NCI-H460 (cell line): ENCODE data around the gene SCGB1A1. TPM values are rescaled to one million over a fixed set of nuclear protein-coding genes. Genes with fewer than 3 reads are reported as not detected.

Experiments used
- DNase-seq: peaks from one replicate; pipeline ENCODE4 v3.0.0-alpha.2; 2016; ENCODE audit warnings: low read depth; ENCODE audit errors: extremely low read depth
- total RNA-seq: library from RNA; depleted of rRNA; stranded (reverse); fragments of >200 nt; shearing (Covaris generic); gene quantifications from 2 replicates; pipeline ENCODE4 v1.2.3, GENCODE V29; 2014

SCGB1A1 gene
- total RNA-seq, 1 experiment from 2014 or later, result not detected

- no peak for DNase-seq
Measured at GRCh38 chr11:62419314-62419929, 589 bp downstream of the SCGB1A1 start.

DNA sequence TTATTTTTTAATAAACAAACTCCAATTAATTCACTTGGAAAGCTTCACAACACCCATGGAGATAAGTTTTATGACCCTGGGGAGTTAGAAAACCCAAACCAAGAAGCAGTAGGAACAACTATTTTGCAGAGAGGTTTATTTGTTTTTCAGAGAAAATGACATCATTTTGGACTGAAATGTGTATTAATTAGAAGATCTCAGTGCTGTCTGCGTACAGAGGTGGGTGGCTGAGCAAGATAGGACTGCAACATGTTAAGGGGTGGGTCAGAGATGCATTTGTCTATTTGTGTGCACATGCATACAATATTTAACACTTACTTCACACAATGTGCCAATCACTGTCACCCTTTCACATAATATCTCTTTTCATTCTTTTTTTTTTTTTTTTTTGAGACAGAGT, 1.1 kb downstream of the SCGB1A1 start:
- DNase-seq, result no peak

- no peak for DNase-seq
Measured at GRCh38 chr11:62420882-62421281, 2.0 kb downstream of the SCGB1A1 start.

GRCh38 chr11:62421996-62422395, 3.2 kb downstream of the SCGB1A1 start:
- DNase-seq, result no peak

DNA sequence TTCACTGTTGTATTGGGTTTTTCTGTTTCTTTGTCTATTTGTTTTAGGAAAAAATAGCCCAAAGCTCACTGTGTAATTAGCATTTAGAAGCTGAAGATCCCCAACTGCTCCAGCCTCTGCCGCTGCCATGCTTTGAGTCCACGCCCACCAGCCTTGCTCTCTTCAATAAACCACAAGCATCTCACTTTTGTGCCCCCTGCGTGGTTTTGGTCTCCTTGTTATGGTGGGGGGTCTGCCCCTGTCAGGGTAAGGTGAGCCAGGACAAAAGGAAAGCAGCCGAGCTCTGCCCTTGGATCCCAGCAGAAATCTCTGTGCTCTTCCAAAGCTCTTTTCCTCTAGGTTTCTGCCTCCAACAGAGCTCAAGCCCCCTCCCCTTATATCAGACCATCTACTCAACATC, 4.2 kb downstream of the SCGB1A1 start:
- DNase-seq, result no peak

- DNase-seq, result no peak
Measured at GRCh38 chr11:62427630-62428233, 8.9 kb downstream of the SCGB1A1 start.

DNA sequence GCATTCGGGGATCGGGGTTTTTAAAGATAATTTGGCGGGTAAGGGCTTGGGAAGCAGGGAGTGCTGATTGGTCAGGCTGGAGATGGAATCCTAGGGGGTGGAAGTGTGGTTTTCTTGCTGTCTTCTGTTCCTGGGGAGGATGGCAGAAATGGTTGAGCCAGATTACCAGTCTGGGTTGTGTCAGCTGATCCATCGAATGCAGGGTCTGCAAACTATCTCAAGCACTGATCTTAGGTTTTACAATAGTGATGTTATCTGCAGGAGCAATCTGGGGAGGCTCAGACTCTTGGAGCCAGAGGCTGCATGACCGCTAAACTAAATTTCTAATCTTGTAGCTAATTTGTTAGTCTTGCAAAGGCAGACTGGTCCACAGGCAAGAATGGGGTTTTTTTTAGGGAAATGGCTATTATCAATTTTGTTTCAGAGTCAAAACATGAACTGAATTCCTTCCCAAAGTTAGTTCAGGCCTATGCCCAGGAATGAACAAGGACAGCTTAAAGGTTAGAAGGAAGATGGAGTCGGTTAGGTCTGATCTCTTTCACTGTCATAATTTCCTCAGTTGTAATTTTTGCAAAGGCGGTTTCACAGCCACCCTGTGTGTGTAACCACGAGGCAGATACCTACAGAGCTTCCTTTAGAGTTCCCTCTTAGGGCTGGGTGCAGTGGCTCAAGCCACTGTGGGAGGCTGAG, 10.2 kb downstream of the SCGB1A1 start:
- DNase-seq, result no peak

DNA sequence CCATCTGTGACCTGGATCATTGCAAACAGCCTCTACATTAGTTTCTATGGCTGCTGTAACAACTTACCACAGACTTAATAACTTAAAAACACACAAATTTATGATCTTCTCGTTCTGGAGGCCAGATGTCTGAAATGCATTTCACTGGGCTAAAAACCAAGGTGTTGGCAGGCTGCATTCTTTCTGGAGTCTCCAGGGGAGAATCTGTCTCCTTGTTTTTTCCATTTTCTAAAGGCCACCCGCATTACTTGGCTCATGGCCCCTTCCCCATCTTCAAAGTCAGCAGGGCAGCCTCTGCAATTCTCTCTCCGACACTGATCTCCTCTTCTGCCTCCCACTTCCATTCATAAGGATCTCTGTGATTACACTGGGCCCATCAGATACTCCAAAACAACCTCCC, 11.6 kb downstream of the SCGB1A1 start:
- no peak for DNase-seq

DNA sequence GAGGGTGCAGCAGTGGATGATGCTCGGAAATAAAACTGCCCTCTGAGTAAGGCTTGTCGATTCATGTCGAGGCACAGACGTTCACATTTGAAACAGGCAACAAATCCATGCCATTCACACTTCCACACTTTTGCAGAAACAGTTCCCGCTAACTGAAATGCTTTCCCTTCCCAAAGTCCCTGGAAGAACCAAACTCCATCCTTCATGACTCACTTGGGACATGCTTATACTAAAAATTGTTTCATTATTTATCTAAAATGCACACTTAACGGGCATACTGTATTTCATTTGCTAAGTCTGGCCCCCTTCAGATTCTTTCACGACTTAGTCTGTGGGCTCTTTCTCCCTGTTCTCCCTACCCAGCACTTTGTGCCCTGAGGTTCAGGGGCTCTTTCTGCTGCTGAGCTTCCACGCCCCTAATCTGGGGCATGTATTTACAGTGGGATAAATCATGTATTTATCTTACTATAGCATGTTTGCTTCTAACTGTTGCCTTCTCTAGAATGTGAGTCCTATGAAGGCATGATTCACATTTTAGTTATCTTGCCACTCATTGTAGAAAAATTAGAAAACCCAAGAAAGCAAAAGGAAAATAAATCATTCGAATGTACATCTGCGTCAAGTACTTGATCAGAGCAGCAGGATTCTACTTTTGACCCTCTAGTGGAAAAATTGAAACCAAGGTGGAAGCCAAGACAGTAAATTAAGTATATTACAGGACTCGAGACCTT, 12.5 kb downstream of the SCGB1A1 start:
- DNase-seq, result no peak

- DNase-seq, result no peak
Measured at GRCh38 chr11:62432695-62433094, 13.9 kb downstream of the SCGB1A1 start.

GRCh38 chr11:62433141-62433903, 14.5 kb downstream of the SCGB1A1 start:
- no peak for DNase-seq

- DNase-seq, result no peak
Measured at GRCh38 chr11:62433904-62434276, 15.1 kb downstream of the SCGB1A1 start.

- DNase-seq, result no peak
Measured at GRCh38 chr11:62435846-62436660, 17.2 kb downstream of the SCGB1A1 start.

- DNase-seq, result no peak
Measured at GRCh38 chr11:62437616-62438015, 18.8 kb downstream of the SCGB1A1 start.

DNA sequence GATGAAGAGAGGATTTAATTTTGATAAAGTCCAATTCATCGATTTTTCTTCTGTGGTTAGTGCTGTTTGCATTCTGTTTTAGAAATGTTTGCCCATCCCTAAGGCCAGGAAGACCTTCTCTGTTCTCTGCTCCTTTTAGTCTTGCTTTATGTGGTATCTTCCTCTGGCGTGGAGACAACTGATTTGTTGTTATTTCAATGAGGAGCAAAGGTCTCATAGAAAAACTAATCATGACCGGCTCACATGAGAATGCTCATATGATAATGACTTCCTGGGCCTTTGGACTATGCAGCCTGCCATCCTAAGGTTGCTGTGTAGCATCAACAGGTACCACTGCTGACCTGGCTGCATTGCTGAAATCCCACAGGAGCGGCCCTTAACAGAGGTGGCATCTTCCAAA, 19.8 kb downstream of the SCGB1A1 start:
- no peak for DNase-seq

DNA sequence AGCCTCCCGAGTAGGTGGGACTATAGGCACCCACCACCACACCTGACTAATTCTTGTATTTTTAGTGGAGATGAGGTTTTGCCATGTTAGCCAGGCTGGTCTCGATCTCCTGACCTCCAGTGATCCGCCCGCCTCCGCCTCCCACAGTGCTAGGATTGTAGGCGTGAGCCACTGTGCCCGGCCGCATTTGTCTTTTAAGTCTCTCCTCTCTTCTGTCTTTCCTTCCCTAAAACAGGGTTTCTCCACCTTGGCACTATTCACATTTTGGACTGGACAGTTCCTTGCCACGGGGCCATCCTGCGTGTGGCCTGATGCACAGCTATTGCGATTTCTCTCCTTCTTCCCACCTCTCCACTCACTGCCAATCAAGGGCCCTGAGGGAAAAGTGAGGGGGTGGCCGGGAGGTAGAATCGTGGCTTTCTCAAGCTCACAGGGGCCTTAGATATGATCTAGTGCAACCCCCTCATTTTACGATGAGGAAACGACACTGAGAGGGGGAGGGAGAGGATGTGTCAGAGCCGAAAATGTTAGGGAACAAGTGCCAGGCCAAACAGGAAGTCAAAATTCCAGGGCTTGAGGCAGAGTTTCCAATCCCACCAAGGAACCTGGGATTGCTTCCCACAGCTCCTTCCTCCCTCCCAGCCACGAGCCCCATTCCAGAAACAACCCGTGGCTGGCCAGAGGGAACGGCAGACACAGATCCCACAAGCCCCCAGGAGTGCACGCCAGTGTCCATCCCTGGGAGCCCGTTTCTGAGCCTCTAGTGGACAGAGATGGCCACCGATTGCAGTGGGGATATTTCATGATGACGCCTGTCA, 21.2 kb downstream of the SCGB1A1 start:
- no peak for DNase-seq

DNA sequence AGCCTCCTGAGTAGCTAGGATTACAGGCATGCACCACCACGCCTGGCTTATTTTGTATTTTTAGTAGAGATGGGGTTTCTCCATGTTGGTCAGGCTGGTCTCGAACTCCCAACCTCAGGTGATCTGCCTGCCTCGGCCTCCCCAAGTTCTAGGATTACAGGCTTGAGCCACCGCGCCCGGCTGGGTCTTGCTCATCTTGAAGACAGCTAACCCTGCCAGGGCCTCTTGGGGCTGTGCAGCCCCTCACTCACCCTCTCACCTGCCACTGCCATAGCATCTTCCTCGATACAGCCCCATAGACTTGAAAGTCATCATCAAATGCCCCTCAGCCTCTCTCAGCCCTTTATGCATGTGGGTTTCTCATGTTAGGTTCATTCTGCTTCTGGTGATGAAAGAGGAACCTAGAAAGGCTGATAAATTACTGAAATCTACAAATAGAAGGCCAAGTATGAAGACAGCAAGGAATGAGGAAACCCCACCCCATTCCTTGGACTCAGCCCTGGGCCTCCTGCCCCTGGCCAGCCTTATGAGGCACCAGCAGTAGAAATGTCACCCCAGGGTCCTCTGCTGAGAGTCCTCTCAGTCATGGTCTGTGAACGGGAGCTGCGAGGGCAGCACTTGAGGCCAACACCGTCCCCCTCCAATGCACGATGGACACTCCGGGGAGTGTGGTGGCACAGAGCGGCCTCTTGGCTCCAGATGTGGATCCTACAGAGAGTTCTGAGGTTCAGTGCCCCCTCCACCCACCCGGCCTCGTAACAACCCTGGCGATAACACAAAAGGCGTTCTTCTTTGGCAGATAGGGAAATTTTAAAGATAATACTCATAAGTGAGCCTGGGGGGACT, 24.8 kb downstream of the SCGB1A1 start:
- no peak for DNase-seq

- DNase-seq, result no peak
Measured at GRCh38 chr11:62444236-62444833, 25.5 kb downstream of the SCGB1A1 start.
